Testis (tissue), 3 donors: ENCODE measurements around the gene SFXN2. TPM values are rescaled to one million over a fixed set of nuclear protein-coding genes. Genes with fewer than 3 reads are reported as not detected.

Experiments
- DNase-seq: peaks from one replicate; pipeline ENCODE4 v3.0.0-alpha.2; 2019
- H3K27ac ChIP-seq, 2 donors: fragments of 200-600 bp; sonication (generic); one replicate each; pipeline ENCODE4 v1.5.1; 2019
- H3K27me3 ChIP-seq: fragments of 200-600 bp; sonication (generic); one replicate; pipeline ENCODE4 v1.5.1; 2019
- H3K36me3 ChIP-seq: fragments of 200-600 bp; sonication (generic); one replicate; pipeline ENCODE4 v1.5.1; 2017; ENCODE audit warnings: low read depth; ENCODE audit errors: missing control alignments
- H3K4me1 ChIP-seq: fragments of 200-600 bp; sonication (generic); one replicate; pipeline ENCODE4 v1.5.1; 2019
- H3K4me3 ChIP-seq, 2 donors: fragments of 200-600 bp; sonication (generic); one replicate each; pipeline ENCODE4 v1.5.1; 2017 to 2019
- H3K9me3 ChIP-seq: fragments of 200-600 bp; sonication (generic); one replicate; pipeline ENCODE4 v1.5.1; 2017
- POLR2A ChIP-seq: fragments of 450-650 bp; IDR thresholded peaks from one replicate; pipeline ENCODE4 v1.6.1; 2017; ENCODE audit warnings: antibody characterized with exemption, mild to moderate bottlenecking, moderate library complexity
- WGBS, 2 donors: methylation state at CpG; one replicate each; pipeline ENCODE4 v1.1.5; 2018; 5-methylcytosine and 5-hydroxymethylcytosine counted together
- intact Hi-C: fragments of 100-400 bp; cut with DNase I; formaldehyde crosslinking; loops from one replicate; pipeline ENCODE4 v1.15.1; 2023; ENCODE audit warnings: low total_unique reads
- polyA plus RNA-seq: library from polyadenylated mRNA; stranded (reverse); fragments of 350-450 nt; fragmentation: Illumina TruSeq; extraction: RNeasy Lipid Tissue Mini Kit (QIAGEN cat#74804); gene quantifications from one replicate; pipeline ENCODE4 v1.2.3, GENCODE V29; 2014; ENCODE audit warnings: low read depth, low replicate concordance; ENCODE audit not compliant: insufficient read depth
- total RNA-seq, 2 donors: library from RNA; depleted of rRNA; stranded (reverse); fragments of >200 nt; gene quantifications; one replicate each; pipeline ENCODE4 v1.2.3, GENCODE V29; 2016
- TF ChIP-seq, protein P1 (sequence below), 3 experiments: fragments of 450-650 bp in 2 of 3; fragments of 200-600 bp in 1 of 3; sonication (generic) in 1 of 3; IDR thresholded peaks; one replicate each; pipeline ENCODE4 v1.5.1; 2016 to 2019; ENCODE audit warnings: antibody characterized with exemption in 3 of 3, mild to moderate bottlenecking in 2 of 3, moderate library complexity in 1 of 3

SFXN2 gene
- total and polyA plus RNA-seq, 3 donors from 2014 or later: 4.4 to 9.8 (median 5.6) TPM

DNA sequence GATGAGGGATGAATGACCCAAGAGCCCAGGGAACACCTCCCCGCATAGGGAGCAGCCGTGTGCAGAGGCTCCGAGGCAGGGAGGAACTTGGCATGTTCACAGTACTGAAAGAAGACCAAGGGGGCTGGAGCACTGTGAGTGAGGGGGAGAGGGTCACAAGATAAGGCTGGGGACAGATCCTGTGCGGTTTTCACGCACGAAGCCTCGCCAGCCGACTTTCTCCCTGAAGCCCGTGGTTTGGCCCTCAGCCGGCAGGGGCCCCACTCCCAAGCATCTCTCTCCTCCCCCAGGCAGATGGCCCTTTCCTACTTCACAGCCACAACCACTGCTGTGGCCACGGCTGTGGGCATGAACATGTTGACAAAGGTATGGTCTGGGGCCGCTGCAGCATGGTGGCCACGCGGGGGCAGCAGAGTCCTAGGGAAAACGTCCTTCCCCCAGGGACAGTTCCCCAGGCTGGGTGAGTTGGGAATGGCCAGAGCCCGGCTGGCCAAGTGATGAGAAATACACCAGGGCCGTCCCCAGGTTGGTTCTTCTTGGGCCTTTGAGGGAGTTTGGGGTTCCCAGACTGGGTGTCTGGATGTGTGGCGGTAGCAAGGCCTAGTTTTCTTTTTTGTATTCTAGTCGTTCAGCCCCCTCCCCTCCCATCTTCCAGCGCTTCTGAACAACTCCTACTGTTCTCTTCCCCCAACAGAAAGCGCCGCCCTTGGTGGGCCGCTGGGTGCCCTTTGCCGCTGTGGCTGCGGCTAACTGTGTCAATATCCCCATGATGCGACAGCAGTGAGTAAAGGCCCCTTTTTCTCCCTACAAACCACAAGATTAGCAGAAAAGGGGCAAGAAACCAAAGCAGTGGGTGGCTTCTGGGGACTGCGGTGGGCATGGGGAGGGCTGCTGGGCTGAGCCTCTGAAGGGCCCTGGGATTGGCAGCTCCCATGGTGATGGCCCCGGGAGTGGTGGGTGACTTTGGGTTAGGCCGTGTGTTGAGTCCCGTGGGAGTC is 14.9 kb downstream of the SFXN2 start:
- TF ChIP-seq POLR2A: no peak
- TF ChIP-seq, protein P1, sequence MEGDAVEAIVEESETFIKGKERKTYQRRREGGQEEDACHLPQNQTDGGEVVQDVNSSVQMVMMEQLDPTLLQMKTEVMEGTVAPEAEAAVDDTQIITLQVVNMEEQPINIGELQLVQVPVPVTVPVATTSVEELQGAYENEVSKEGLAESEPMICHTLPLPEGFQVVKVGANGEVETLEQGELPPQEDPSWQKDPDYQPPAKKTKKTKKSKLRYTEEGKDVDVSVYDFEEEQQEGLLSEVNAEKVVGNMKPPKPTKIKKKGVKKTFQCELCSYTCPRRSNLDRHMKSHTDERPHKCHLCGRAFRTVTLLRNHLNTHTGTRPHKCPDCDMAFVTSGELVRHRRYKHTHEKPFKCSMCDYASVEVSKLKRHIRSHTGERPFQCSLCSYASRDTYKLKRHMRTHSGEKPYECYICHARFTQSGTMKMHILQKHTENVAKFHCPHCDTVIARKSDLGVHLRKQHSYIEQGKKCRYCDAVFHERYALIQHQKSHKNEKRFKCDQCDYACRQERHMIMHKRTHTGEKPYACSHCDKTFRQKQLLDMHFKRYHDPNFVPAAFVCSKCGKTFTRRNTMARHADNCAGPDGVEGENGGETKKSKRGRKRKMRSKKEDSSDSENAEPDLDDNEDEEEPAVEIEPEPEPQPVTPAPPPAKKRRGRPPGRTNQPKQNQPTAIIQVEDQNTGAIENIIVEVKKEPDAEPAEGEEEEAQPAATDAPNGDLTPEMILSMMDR (IDR thresholded peaks at IDR 0.05): peak; percentile 85 to 89 (median 85)
- Histone ChIP-seq H3K4me3 (no peak overlapping the region), H3K36me3 (no peaks in the 10 kb centered on the region), H3K4me1 (no peaks in the 10 kb centered on the region), H3K27me3 (no peaks in the 10 kb centered on the region), H3K9me3 (no peaks in the 10 kb centered on the region), H3K27ac (no peak overlapping the region)
- intact Hi-C loops: loop anchor here (10.0 kb wide), 1 partner anchor 95 kb away; no protein-coding TSS in a partner anchor
- DNase-seq: peak; percentile 91
- WGBS, 2 donors: 56 to 67% methylated on average over 17 to 30 of the region's 30 CpGs

DNA sequence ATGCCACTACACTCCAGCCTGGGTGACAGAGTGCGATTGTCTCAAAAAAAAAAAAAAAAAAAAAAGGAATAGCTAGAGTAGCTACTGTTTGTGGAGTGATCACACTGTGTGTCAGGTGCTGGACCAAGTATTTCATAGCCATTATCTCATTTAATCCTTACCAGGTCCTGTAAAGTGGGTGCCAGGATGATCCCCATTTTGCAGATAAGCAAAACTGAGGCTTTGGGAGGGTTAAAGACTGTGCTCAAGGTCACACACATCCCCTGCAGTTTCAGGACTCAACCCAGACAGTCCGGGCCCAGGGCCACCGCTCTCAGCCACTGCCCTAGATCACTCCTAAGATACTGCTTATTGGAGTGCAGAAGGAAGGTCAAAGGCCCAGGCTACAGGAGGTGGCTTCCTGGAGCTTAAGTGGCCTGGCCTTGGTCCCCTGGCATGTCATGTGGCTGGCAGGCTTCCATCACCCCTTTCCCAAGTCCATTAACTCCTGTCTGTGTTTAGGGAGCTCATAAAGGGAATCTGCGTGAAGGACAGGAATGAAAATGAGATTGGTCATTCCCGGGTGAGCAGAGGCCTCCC is 16.9 kb downstream of the SFXN2 start:
- no peaks in the 10 kb centered on the region for H3K9me3 ChIP-seq
- no peaks in the 10 kb centered on the region for H3K36me3 ChIP-seq
- no peak overlapping the region for H3K4me3 ChIP-seq
- TF ChIP-seq, protein P1 (IDR thresholded peaks at IDR 0.05): no peak
- TF ChIP-seq POLR2A: no peak
- no peak overlapping the region for H3K27ac ChIP-seq
- no peaks in the 10 kb centered on the region for H3K4me1 ChIP-seq
- intact Hi-C loops: no loop called here
- no peak for DNase-seq
- WGBS, 2 donors: 65 to 68% methylated on average over 5 of the region's 5 CpGs
- no peaks in the 10 kb centered on the region for H3K27me3 ChIP-seq

DNA sequence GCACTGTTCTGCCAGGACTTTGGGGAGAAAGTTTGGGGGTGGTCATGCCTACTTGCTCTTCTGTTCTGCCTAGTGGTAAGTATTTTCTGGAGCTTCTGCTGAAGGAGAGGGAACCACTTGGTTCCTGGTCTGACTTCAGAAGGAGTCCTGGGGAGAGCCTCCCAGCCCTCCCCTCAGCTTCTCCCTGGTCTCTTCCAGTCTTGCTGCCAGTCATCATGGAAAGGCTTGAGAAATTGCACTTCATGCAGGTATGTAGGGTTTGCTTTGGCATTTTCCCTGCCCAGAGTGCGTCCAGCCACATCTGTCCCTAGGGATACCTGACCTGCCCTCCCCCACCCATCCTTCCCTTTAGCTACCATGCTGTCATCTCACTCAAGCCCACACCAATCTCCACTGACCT is 18.2 kb downstream of the SFXN2 start:
- Histone ChIP-seq H3K4me1 (no peaks in the 10 kb centered on the region), H3K36me3 (no peaks in the 10 kb centered on the region), H3K27ac (no peak overlapping the region), H3K27me3 (no peaks in the 10 kb centered on the region), H3K4me3 (no peak overlapping the region), H3K9me3 (no peaks in the 10 kb centered on the region)
- intact Hi-C loops: no loop called here
- WGBS, 2 donors: 56 to 86% methylated on average over 1 of the region's 1 CpG
- no peak for DNase-seq
- TF ChIP-seq POLR2A: no peak
- TF ChIP-seq, protein P1 (IDR thresholded peaks at IDR 0.05): no peak

DNA sequence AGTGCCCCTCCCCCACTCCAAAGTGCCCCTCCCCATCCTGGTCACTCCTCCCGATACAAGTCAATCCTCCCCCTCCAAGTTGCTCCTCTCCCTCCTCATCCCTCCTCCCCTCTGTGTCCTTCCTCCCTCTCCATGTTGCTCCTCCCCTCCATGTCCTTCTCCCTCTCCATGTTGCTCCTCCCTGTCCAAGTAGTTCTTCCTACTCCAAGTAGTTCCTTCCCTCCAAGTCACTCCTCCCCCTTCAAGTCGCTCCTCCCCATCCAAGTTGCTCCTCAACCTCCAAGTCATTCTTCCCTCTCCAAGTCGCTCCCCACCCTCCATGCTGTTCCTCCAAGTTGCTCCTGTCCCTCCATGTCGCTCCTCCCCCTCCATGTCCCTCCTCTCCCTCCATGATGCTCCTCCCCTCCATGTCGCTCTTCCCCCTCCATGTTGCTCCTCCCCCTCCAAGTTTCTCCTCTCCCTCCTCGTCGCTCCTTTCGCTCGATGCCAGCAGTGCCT is 20.7 kb downstream of the SFXN2 start:
- Histone ChIP-seq H3K36me3 (no peaks in the 10 kb centered on the region), H3K27ac (peak overlapping the region in 1 of 2 donors; percentile 56), H3K4me1 (no peaks in the 10 kb centered on the region), H3K27me3 (no peaks in the 10 kb centered on the region), H3K9me3 (no peaks in the 10 kb centered on the region), H3K4me3 (no peak overlapping the region)
- peak; percentile 51 for DNase-seq
- 67 to 76% methylated on average over 9 of the region's 9 CpGs for WGBS, 2 donors
- intact Hi-C loops: no loop called here
- no peak for TF ChIP-seq POLR2A
- TF ChIP-seq, protein P1 (IDR thresholded peaks at IDR 0.05): no peak
